Activated naive CD4-positive, alpha-beta T cell treated with anti-CD3 and anti-CD28 coated beads, Interleukin-2, amount 50 U/mL, for 16 hours (primary cell): Measurements from ENCODE around the gene ANO1.

Source experiments
- DNase-seq: peaks from one replicate; pipeline ENCODE4 v3.0.0-alpha.2; 2020

ANO1 gene

GRCh38 chr11:70142221-70142875 lies 64.2 kb downstream of the ANO1 start:
- no peak for DNase-seq

GRCh38 chr11:70144262-70144661 lies 66.1 kb downstream of the ANO1 start:
- no peak for DNase-seq

GRCh38 chr11:70145071-70145470 lies 67.0 kb downstream of the ANO1 start:
- no peak for DNase-seq

GRCh38 chr11:70145841-70146240 lies 67.7 kb downstream of the ANO1 start:
- no peak for DNase-seq

- DNase-seq: no peak
These were observed 68.2 kb downstream of the ANO1 start for GRCh38 chr11:70146299-70146698.

- no peak for DNase-seq
These were observed 68.9 kb downstream of the ANO1 start for GRCh38 chr11:70146895-70147520.

GRCh38 chr11:70147668-70148067 lies 69.6 kb downstream of the ANO1 start:
- no peak for DNase-seq

- no peak for DNase-seq
These were observed 73.6 kb downstream of the ANO1 start for GRCh38 chr11:70151671-70152070.

- DNase-seq: no peak
These were observed 75.1 kb downstream of the ANO1 start for GRCh38 chr11:70153133-70153727.

GRCh38 chr11:70155386-70155785 lies 77.3 kb downstream of the ANO1 start:
- DNase-seq: no peak

GRCh38 chr11:70156291-70157037 lies 78.3 kb downstream of the ANO1 start:
- no peak for DNase-seq

- no peak for DNase-seq
These were observed 80.1 kb downstream of the ANO1 start for GRCh38 chr11:70158201-70158600.

- DNase-seq: no peak
These were observed 80.8 kb downstream of the ANO1 start for GRCh38 chr11:70158757-70159389.

- DNase-seq: no peak
These were observed 81.8 kb downstream of the ANO1 start for GRCh38 chr11:70159627-70160570.

- DNase-seq: no peak
These were observed 83.0 kb downstream of the ANO1 start for GRCh38 chr11:70161043-70161625.

GRCh38 chr11:70164705-70165104 lies 86.6 kb downstream of the ANO1 start:
- DNase-seq: no peak

GRCh38 chr11:70167120-70167519 lies 89.0 kb downstream of the ANO1 start:
- no peak for DNase-seq

- no peak for DNase-seq
These were observed 89.7 kb downstream of the ANO1 start for GRCh38 chr11:70167723-70168404.

GRCh38 chr11:70168405-70168754 lies 90.3 kb downstream of the ANO1 start:
- no peak for DNase-seq

GRCh38 chr11:70169127-70169526 lies 91.0 kb downstream of the ANO1 start:
- no peak for DNase-seq

- no peak for DNase-seq
These were observed 91.5 kb downstream of the ANO1 start for GRCh38 chr11:70169632-70170031.
